HG03025 (cell line): ENCODE data around the gene FBXO42.

Source experiments
- ATAC-seq: cut with Tn5 transposase; IDR thresholded peaks from one replicate; pipeline ENCODE4 v1.9.1; 2021; ENCODE audit warnings: mild to moderate bottlenecking, moderate library complexity; ENCODE audit not compliant: unreplicated experiment, low FRiP score

Gene FBXO42

GRCh38 chr1:16326833-16327404 is 25.4 kb downstream of the FBXO42 start:
- no peak for ATAC-seq

- no peak for ATAC-seq
Observed at GRCh38 chr1:16324456-16324890, 27.8 kb downstream of the FBXO42 start.

GRCh38 chr1:16321176-16321867 is 31.0 kb downstream of the FBXO42 start:
- ATAC-seq: no peak

GRCh38 chr1:16318555-16318954 is 33.7 kb downstream of the FBXO42 start:
- no peak for ATAC-seq

- no peak for ATAC-seq
Observed at GRCh38 chr1:16315437-16315836, 36.8 kb downstream of the FBXO42 start.

- ATAC-seq: no peak
Observed at GRCh38 chr1:16307222-16307621, 45.1 kb downstream of the FBXO42 start.

GRCh38 chr1:16302709-16303627 is 49.3 kb downstream of the FBXO42 start:
- ATAC-seq: no peak

- no peak for ATAC-seq
Observed at GRCh38 chr1:16300436-16300835, 51.8 kb downstream of the FBXO42 start.

GRCh38 chr1:16298653-16299052 is 53.6 kb downstream of the FBXO42 start:
- no peak for ATAC-seq

- no peak for ATAC-seq
Observed at GRCh38 chr1:16296643-16297042, 55.6 kb downstream of the FBXO42 start.

GRCh38 chr1:16294219-16295212 is 57.8 kb downstream of the FBXO42 start:
- ATAC-seq: no peak

- ATAC-seq: no peak
Observed at GRCh38 chr1:16293538-16293937, 58.7 kb downstream of the FBXO42 start.

GRCh38 chr1:16292739-16293138 is 59.5 kb downstream of the FBXO42 start:
- no peak for ATAC-seq

GRCh38 chr1:16289959-16290358 is 62.3 kb downstream of the FBXO42 start:
- ATAC-seq: no peak

- no peak for ATAC-seq
Observed at GRCh38 chr1:16286122-16286521, 66.2 kb downstream of the FBXO42 start.

GRCh38 chr1:16281765-16282164 is 70.5 kb downstream of the FBXO42 start:
- ATAC-seq: no peak

- ATAC-seq: no peak
Observed at GRCh38 chr1:16279186-16279585, 73.1 kb downstream of the FBXO42 start.

GRCh38 chr1:16276302-16277030 is 75.8 kb downstream of the FBXO42 start:
- no peak for ATAC-seq

GRCh38 chr1:16275591-16275990 is 76.7 kb downstream of the FBXO42 start:
- ATAC-seq: no peak
